ENCODE measurements around the gene MECP2. TPM values are rescaled to one million over a fixed set of nuclear protein-coding genes. Genes with fewer than 3 reads are reported as not detected.

The MECP2 gene
- total RNA-seq, 1 donor from 2014 or later: 60.0 TPM

GRCh38 chrX:154140206-154140605, 42.7 kb upstream of the MECP2 start:
- Mint-ChIP-seq H3K27ac (ENCODE audit: unreplicated experiment) (no peak overlapping the region), H3K4me1 (ENCODE audit: unreplicated experiment) (peaks cover 9% of the 10 kb centered on the region), H3K9me3 (ENCODE audit: unreplicated experiment) (no peaks in the 10 kb centered on the region), H3K36me3 (ENCODE audit: low read depth, unreplicated experiment) (no peaks in the 10 kb centered on the region), H3K27me3 (ENCODE audit: unreplicated experiment) (peaks cover 8% of the 10 kb centered on the region), H3K4me3 (ENCODE audit: unreplicated experiment) (no peak overlapping the region)
- no peak for DNase-seq (ENCODE audit: low spot score)
- TF ChIP-seq, protein P1, sequence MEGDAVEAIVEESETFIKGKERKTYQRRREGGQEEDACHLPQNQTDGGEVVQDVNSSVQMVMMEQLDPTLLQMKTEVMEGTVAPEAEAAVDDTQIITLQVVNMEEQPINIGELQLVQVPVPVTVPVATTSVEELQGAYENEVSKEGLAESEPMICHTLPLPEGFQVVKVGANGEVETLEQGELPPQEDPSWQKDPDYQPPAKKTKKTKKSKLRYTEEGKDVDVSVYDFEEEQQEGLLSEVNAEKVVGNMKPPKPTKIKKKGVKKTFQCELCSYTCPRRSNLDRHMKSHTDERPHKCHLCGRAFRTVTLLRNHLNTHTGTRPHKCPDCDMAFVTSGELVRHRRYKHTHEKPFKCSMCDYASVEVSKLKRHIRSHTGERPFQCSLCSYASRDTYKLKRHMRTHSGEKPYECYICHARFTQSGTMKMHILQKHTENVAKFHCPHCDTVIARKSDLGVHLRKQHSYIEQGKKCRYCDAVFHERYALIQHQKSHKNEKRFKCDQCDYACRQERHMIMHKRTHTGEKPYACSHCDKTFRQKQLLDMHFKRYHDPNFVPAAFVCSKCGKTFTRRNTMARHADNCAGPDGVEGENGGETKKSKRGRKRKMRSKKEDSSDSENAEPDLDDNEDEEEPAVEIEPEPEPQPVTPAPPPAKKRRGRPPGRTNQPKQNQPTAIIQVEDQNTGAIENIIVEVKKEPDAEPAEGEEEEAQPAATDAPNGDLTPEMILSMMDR (IDR thresholded peaks at IDR 0.05; ENCODE audit: unreplicated experiment): no peak

DNA sequence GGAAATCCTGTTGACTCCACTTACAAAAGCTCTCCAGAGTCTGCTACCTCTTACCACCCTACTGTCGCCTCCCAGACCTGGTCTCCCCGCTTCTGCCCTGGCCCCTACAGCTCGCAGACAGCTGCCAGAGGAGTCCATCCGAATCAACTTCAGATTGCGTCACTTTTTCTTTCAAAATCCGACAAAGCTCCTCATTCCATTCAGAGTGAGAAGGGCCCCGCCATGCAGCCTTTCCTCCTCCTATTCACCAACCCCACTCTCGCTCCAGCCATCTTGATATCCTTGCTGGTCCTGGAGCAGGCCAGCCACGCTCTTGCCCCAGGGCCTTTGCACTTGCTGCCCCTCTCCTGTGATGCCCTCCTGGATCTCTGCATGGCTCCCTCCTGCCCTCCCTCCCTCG, 41.3 kb upstream of the MECP2 start:
- Mint-ChIP-seq H3K27ac (ENCODE audit: unreplicated experiment) (no peak overlapping the region), H3K27me3 (ENCODE audit: unreplicated experiment) (peaks cover 8% of the 10 kb centered on the region)

DNA sequence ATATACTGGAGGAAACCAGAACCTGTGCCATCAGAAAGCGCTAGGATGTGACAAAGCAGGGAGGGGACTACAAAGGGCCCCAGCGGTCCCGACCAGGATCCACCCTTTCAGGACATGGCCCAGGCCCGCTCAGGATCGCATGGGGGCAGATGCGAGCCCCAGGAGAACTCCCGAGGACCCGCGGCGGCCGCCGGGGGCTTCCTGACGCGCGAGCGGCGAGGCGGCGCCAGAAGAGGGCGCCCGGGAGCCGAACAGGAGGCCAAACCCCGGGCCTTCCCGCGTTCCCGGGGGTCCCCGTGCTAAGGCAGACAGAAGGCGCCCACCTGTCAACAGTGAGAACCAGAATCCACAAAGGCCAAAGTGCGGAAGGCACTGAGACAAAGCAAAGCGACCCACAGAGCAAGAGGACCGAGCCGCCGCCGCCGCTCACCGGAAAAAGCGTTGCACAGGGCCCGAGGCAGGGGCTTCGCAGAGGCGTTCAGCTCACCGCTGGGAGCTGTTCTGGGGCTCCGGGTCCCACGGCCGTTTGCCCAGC, 39.2 kb upstream of the MECP2 start:
- Mint-ChIP-seq H3K4me3 (ENCODE audit: unreplicated experiment) (no peak overlapping the region), H3K4me1 (ENCODE audit: unreplicated experiment) (peaks cover 17% of the 10 kb centered on the region), H3K27me3 (ENCODE audit: unreplicated experiment) (peaks cover 6% of the 10 kb centered on the region), H3K9me3 (ENCODE audit: unreplicated experiment) (no peaks in the 10 kb centered on the region), H3K36me3 (ENCODE audit: low read depth, unreplicated experiment) (no peaks in the 10 kb centered on the region), H3K27ac (ENCODE audit: unreplicated experiment) (peak overlapping the region; percentile 90)
- TF ChIP-seq, protein P1 (IDR thresholded peaks at IDR 0.05; ENCODE audit: unreplicated experiment): peak; percentile 47
- peak; percentile 84 for DNase-seq (ENCODE audit: low spot score)

More for the DNA sequence above, 41.3 kb upstream of the MECP2 start:
- Mint-ChIP-seq H3K4me1 (ENCODE audit: unreplicated experiment) (peaks cover 17% of the 10 kb centered on the region), H3K36me3 (ENCODE audit: low read depth, unreplicated experiment) (no peaks in the 10 kb centered on the region), H3K4me3 (ENCODE audit: unreplicated experiment) (no peak overlapping the region), H3K9me3 (ENCODE audit: unreplicated experiment) (no peaks in the 10 kb centered on the region)
- DNase-seq (ENCODE audit: low spot score): no peak
- TF ChIP-seq, protein P1 (IDR thresholded peaks at IDR 0.05; ENCODE audit: unreplicated experiment): no peak

DNA sequence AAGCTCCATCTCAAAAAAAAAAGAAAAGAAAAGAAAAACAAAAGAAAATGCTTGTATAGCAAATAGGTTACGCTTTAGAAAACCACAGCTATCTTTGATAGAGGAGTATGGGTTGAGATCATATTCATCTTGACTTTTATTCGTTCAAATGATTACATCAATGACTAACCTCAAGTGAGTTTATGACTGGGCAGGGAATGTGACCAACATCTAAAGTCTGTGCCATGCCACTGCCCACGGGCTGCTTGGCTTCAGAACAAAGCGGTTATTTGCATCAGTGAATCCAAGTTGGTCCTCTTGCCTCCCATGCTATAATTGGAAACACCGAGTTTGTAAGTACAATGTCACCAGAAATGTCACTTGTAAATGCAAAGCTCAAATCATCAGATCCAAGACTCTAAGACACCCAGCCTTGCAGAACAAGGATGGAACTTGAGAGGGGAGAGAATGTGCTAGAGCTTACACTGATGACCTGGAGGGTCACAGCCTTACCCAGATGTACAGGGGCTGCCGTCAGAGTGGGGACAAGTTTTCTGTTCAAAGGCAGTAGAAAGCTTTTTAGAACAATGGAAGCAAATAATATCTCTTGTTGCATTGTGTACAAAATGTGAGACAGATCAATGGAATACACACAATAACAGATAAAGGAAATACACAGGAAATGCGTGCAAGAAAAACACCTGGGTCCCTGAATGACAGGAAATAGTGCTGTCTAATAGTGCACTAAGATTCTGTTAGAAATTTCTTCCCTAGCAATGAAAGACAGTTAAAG, 38.1 kb upstream of the MECP2 start:
- DNase-seq (ENCODE audit: low spot score): no peak
- H3K4me1 Mint-ChIP-seq (ENCODE audit: unreplicated experiment): peaks cover 17% of the 10 kb centered on the region
- H3K27ac Mint-ChIP-seq (ENCODE audit: unreplicated experiment): peak overlapping the region; percentile 90
- H3K36me3 Mint-ChIP-seq (ENCODE audit: low read depth, unreplicated experiment): no peaks in the 10 kb centered on the region
- peak overlapping the region; percentile 21 for H3K4me3 Mint-ChIP-seq (ENCODE audit: unreplicated experiment)
- H3K27me3 Mint-ChIP-seq (ENCODE audit: unreplicated experiment): peaks cover 5% of the 10 kb centered on the region
- TF ChIP-seq, protein P1 (IDR thresholded peaks at IDR 0.05; ENCODE audit: unreplicated experiment): no peak
- H3K9me3 Mint-ChIP-seq (ENCODE audit: unreplicated experiment): no peaks in the 10 kb centered on the region

GRCh38 chrX:154132366-154132765, 34.8 kb upstream of the MECP2 start:
- Mint-ChIP-seq H3K9me3 (ENCODE audit: unreplicated experiment) (no peaks in the 10 kb centered on the region), H3K27me3 (ENCODE audit: unreplicated experiment) (peaks cover 2% of the 10 kb centered on the region), H3K4me1 (ENCODE audit: unreplicated experiment) (peaks cover 14% of the 10 kb centered on the region), H3K36me3 (ENCODE audit: low read depth, unreplicated experiment) (no peaks in the 10 kb centered on the region), H3K27ac (ENCODE audit: unreplicated experiment) (no peak overlapping the region), H3K4me3 (ENCODE audit: unreplicated experiment) (no peak overlapping the region)
- DNase-seq (ENCODE audit: low spot score): no peak
- TF ChIP-seq, protein P1 (IDR thresholded peaks at IDR 0.05; ENCODE audit: unreplicated experiment): no peak

Measured in endothelial cell (in vitro differentiated cells).